A549 (cell line): Measurements from ENCODE around the gene SELENOO. TPM values are rescaled to one million over a fixed set of nuclear protein-coding genes. Genes with fewer than 3 reads are reported as not detected.

Experiments used
- ATAC-seq, 2 experiments: fragments of 200-7000 bp in 1 of 2; fragments of >200 bp in 1 of 2; cut with Nextera tagmentation in 1 of 2; cut with Tn5 transposase in 1 of 2; 3 replicates each; pipeline versions ENCODE4 v1.8.0 to v1.9.1; 2018 to 2020; ENCODE audit warnings: mild to moderate bottlenecking in 1 of 2, moderate library complexity in 1 of 2
- CTCF ChIA-PET: fragments of 300-600 bp; sonication (Branson Sonifier 250); formaldehyde crosslinking; extraction: SDS; loops from one replicate; lab custom pipeline; 2021; ENCODE audit warnings: antibody characterized with exemption, inconsistent platforms; lab: Yijun Ruan, JAX
- POLR2A ChIA-PET: fragments of 350-600 bp; formaldehyde crosslinking; extraction: SDS; loops from one replicate; lab custom pipeline; 2021; ENCODE audit warnings: antibody characterized with exemption, inconsistent platforms; lab: Yijun Ruan, JAX
- DNase-seq, 2 experiments: peaks; one replicate each; pipeline versions ENCODE4 v3.0.0 to v3.0.0-alpha.2; 2011 to 2016; ENCODE audit warnings: low read depth in 1 of 2, low spot score in 1 of 2
- FAIRE-seq: peaks from 2 replicates; lab custom pipeline; 2011; peaks lifted over from hg19 to GRCh38; lab: Jason Lieb, UNC
- H3K27ac ChIP-seq, 2 experiments: fragments of >200 bp; sonication (Bioruptor Twin); formaldehyde crosslinking; 3 replicates each; pipeline ENCODE4 v1.5.1; 2016 to 2017
- H3K4me1 ChIP-seq: fragments of >200 bp; sonication (Bioruptor Twin); formaldehyde crosslinking; 3 replicates; pipeline ENCODE4 v1.6.1; 2016
- H3K4me2 ChIP-seq: fragments of >200 bp; sonication (Bioruptor Twin); formaldehyde crosslinking; 3 replicates; pipeline ENCODE4 v1.6.1; 2016
- H3K4me3 ChIP-seq: fragments of >200 bp; sonication (Bioruptor Twin); formaldehyde crosslinking; 3 replicates; pipeline ENCODE4 v1.5.1; 2016
- H3K9me3 ChIP-seq: fragments of >200 bp; sonication (Bioruptor Twin); formaldehyde crosslinking; 3 replicates; pipeline ENCODE4 v1.6.1; 2016
- BHLHE40 ChIP-seq: IDR thresholded peaks from 2 replicates; pipeline ENCODE4 v1.6.1; 2012; ENCODE audit warnings: low read depth, low read length, inconsistent platforms
- CBX8 ChIP-seq: fragments of 200-600 bp; sonication (generic); IDR thresholded peaks from 2 replicates; pipeline ENCODE4 v1.6.1; 2016
- CEBPB ChIP-seq, 2 experiments: fragments of >200 bp in 1 of 2; sonication (Bioruptor Twin) in 1 of 2; formaldehyde crosslinking in 1 of 2; IDR thresholded peaks; 2 replicates each; pipeline ENCODE4 v1.6.1; 2012 to 2016
- EHF ChIP-seq: fragments of 250-450 bp; sonication (Bioruptor Pico); IDR thresholded peaks from 2 replicates; pipeline ENCODE4 v1.5.0; 2020; ENCODE audit warnings: mild to moderate bottlenecking
- FOXS1 ChIP-seq: fragments of 250-450 bp; sonication (Bioruptor Pico); IDR thresholded peaks from 2 replicates; pipeline ENCODE4 v1.5.0; 2020; ENCODE audit warnings: mild to moderate bottlenecking, moderate library complexity
- GATA3 ChIP-seq: IDR thresholded peaks from 2 replicates; pipeline ENCODE4 v1.6.1; 2012; ENCODE audit warnings: borderline replicate concordance
- HEYL ChIP-seq: fragments of 250-450 bp; sonication (Bioruptor Pico); IDR thresholded peaks from 2 replicates; pipeline ENCODE4 v1.8.0; 2021; ENCODE audit warnings: mild to moderate bottlenecking, moderate library complexity
- HOXB13 ChIP-seq: fragments of 250-450 bp; sonication (Bioruptor Pico); IDR thresholded peaks from 2 replicates; pipeline ENCODE4 v1.5.0; 2020; ENCODE audit warnings: low read depth, mild to moderate bottlenecking, moderate library complexity
- JUNB ChIP-seq: fragments of >200 bp; sonication (Bioruptor Twin); formaldehyde crosslinking; IDR thresholded peaks from 2 replicates; pipeline ENCODE4 v1.6.1; 2016
- KDM5A ChIP-seq: fragments of 200-600 bp; sonication (generic); IDR thresholded peaks from 2 replicates; pipeline ENCODE4 v1.6.1; 2016; ENCODE audit warnings: antibody characterized with exemption, mild to moderate bottlenecking
- MAFK ChIP-seq: fragments of 450-650 bp; IDR thresholded peaks from 2 replicates; pipeline ENCODE4 v1.6.1; 2014; ENCODE audit not compliant: partially characterized antibody
- POLR2AphosphoS2 ChIP-seq: conservative IDR thresholded peaks from 2 replicates; pipeline ENCODE4 v1.6.1; 2012; ENCODE audit warnings: low read length, improper control_type of control experiment, inconsistent platforms
- RNF2 ChIP-seq: fragments of 200-600 bp; sonication (generic); IDR thresholded peaks from 2 replicates; pipeline ENCODE4 v1.6.1; 2016; ENCODE audit warnings: low read depth, mild to moderate bottlenecking, antibody characterized with exemption, moderate library complexity, borderline replicate concordance
- TFCP2L1 ChIP-seq: fragments of 250-450 bp; sonication (Bioruptor Pico); IDR thresholded peaks from 2 replicates; pipeline ENCODE4 v1.5.0; 2021; ENCODE audit warnings: mild to moderate bottlenecking
- ZC3H11A ChIP-seq: fragments of 450-650 bp; IDR thresholded peaks from 2 replicates; pipeline ENCODE4 v1.6.1; 2014; ENCODE audit warnings: antibody characterized with exemption, mild to moderate bottlenecking
- ZFP36 ChIP-seq: fragments of 450-650 bp; IDR thresholded peaks from 2 replicates; pipeline ENCODE4 v1.6.1; 2014; ENCODE audit warnings: borderline replicate concordance; ENCODE audit not compliant: partially characterized antibody
- WGBS: methylation state at CpG from one replicate; pipeline ENCODE4 v1.1.6; 2017; ENCODE audit errors: missing lambda C conversion rate; 5-methylcytosine and 5-hydroxymethylcytosine counted together
- polyA plus RNA-seq, 4 experiments: library from polyadenylated mRNA; depleted of rRNA in 3 of 4; stranded (reverse); fragments of >200 nt; fragmentation: RNase III in 1 of 4; extraction: RNeasy Plus Mini Kit Qiagen cat#74134 plus additional on column Dnase treatment in 1 of 4; gene quantifications; 2 replicates in 3 of 4; 3 replicates in 1 of 4; pipeline ENCODE4 v1.2.3, GENCODE V29; 2011 to 2017
- TF ChIP-seq, protein P1 (sequence below): fragments of 150-350 bp; IDR thresholded peaks from 2 replicates; pipeline ENCODE4 v1.6.1; 2014; ENCODE audit warnings: low read depth, mild to moderate bottlenecking, low read length
- TF ChIP-seq, protein P2 (sequence below): IDR thresholded peaks from 2 replicates; pipeline ENCODE4 v1.6.1; 2012
- TF ChIP-seq, protein P3 (sequence below): fragments of 250-450 bp; sonication (Bioruptor Pico); IDR thresholded peaks from 2 replicates; pipeline ENCODE4 v1.5.0; 2020; ENCODE audit warnings: low read depth, mild to moderate bottlenecking, moderate library complexity
- TF ChIP-seq, protein P4 (sequence below): IDR thresholded peaks from 2 replicates; pipeline ENCODE4 v1.6.1; 2012; ENCODE audit warnings: low read depth, borderline replicate concordance

Gene SELENOO
- polyA plus RNA-seq, 2 of the 4 experiments (the other 2 are of a cell fraction) = 7.8 to 14.7 TPM

DNA sequence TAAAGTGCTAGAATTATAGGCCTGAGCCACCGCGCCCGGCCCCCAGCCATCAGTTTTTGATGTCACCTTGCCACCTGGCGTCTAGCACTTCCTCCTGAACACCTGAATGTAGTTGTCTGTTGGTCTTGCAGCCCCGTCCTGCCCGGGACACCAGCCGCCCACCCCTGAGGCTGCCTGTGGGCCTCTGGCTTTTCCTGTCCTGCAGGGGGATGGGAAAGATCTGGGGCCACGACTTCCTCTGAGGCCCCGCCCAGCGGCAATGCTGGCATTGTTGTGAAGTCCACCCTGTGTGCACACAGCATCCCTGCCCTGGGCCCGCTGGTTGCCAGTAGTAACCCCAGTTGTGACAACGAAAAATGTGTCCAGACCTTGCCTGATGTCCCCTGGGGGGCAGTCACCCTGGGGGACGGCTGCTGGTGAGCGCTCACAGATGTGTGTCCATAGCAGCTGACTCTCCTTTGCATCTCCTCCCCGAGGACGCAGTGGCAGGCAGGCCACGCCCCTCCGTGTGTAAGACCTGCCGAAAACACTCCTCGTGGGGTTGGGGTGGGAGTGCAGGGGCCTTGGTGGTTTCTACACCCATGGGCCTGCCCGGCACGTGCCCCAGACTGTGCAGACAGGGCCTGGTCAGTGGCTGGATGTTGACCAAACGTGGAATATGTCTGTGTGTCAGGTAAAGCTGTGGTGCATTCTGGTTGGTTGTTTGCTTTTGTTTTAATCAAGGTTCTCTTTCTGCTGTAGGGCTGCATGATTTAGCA, 6.8 kb downstream of the SELENOO start:
- ChIA-PET POLR2A (no interaction called here), CTCF (interaction anchor here (0.6 to 4.6 kb wide), 5 partner anchors 17 to 60 kb away, joined by 3 to 32 read pairs (median 4); no protein-coding TSS in a partner anchor)
- TF ChIP-seq, protein P1, sequence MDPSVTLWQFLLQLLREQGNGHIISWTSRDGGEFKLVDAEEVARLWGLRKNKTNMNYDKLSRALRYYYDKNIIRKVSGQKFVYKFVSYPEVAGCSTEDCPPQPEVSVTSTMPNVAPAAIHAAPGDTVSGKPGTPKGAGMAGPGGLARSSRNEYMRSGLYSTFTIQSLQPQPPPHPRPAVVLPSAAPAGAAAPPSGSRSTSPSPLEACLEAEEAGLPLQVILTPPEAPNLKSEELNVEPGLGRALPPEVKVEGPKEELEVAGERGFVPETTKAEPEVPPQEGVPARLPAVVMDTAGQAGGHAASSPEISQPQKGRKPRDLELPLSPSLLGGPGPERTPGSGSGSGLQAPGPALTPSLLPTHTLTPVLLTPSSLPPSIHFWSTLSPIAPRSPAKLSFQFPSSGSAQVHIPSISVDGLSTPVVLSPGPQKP = no peak
- ATAC-seq (no peak), FAIRE-seq (no peak), DNase-seq (no peak)
- H3K27ac ChIP-seq = no peak overlapping the region
- peaks cover 10% of the 10 kb centered on the region; the same call in 2 of the 3 replicates for H3K9me3 ChIP-seq
- WGBS = 92% methylated on average over 7 of the region's 23 CpGs
- H3K4me3 ChIP-seq = no peak overlapping the region
- no peak overlapping the region for H3K4me2 ChIP-seq
- no peaks in the 10 kb centered on the region for H3K4me1 ChIP-seq

DNA sequence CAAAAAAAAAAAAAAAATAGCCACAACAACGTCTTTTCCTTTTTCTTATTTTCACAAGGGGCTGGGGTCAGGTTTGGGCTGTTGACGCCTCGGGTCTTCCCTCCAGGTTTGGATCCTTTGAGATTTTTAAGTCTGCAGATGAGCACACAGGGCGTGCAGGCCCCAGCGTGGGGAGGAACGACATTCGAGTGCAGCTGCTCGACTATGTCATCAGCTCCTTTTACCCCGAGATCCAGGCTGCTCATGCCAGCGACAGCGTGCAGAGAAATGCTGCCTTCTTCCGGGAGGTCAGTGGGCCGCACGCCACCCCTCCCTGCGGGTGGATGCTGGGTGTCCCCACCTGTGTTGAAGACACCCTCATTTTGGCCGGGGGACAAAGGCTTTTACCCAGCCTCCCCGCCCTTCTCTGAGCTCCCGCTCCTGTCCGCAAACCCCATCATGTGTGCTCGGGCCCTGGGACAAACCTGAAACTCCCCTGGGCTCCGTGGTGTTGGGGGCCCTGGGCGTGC, 7.7 kb downstream of the SELENOO start:
- no peak overlapping the region for H3K27ac ChIP-seq
- FAIRE-seq (no peak), ATAC-seq (no peak), DNase-seq (no peak)
- ChIA-PET CTCF (interaction anchor here (0.8 to 4.6 kb wide), 5 partner anchors 19 to 65 kb away, joined by 3 to 32 read pairs (median 4); no protein-coding TSS in a partner anchor), POLR2A (interaction anchor here (0.7 kb wide), 1 partner anchor 59 kb away, joined by 5 read pairs; no protein-coding TSS in a partner anchor)
- H3K4me3 ChIP-seq = no peak overlapping the region
- no peaks in the 10 kb centered on the region for H3K4me1 ChIP-seq
- 90% methylated on average over 16 of the region's 22 CpGs for WGBS
- no peak for TF ChIP-seq CEBPB (IDR thresholded peaks at IDR 0.05)
- TF ChIP-seq GATA3 = no peak
- TF ChIP-seq HOXB13 (CRISPR knock-in tag) = no peak
- no peak for TF ChIP-seq POLR2AphosphoS2
- no peak for TF ChIP-seq CBX8
- TF ChIP-seq TFCP2L1 = no peak
- no peak for TF ChIP-seq RNF2
- no peak for TF ChIP-seq HEYL (CRISPR knock-in tag)
- peaks cover under 1% of the 10 kb centered on the region; the same call in 1 of the 3 replicates for H3K9me3 ChIP-seq
- no peak overlapping the region for H3K4me2 ChIP-seq

DNA sequence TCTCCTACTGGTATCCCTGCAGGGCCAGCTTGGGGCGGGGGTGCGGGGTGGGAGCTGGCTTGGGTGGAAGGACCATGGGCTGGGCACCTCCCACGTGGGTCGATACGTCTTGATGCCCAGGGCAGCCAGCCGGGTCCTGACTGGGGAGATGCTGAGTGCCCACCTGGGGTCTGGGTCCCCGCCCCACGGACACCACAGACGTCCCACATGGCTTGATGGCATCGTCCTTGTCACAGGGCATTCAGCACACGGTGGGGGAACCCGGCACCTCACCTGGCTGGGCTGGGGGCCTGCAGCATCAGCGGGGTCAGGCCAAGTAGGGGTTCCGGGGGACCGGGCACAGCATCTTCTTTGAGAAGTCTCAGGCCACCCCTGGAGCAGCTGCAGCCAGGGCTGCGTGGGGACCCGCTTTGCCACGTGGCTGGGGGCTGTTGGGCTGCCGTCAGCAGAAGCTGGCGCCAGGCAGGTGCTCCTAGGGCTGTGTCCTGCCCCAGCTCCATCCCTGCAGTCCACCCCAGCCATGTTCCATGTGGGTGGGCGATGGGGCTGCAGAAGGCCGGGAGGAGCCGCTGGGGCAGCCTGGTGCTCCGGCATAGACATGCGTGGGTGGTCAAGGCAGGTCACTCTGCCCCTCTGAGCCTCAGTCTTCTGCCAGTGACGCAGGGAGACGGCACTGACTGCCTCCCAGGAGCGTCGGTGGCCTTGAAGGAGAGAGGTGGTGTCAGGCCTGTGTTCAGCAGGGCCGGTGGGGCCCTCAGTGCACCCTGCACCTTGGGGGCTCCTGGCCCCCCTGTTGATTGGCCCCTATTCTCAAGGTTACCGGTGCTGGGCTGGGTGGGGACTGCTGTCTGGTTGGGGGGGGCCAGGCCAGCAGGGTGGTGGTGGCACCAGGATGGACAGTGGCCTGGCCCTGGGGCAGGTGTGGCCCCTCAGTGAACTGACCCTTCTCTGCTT, 8.4 kb downstream of the SELENOO start:
- ChIA-PET POLR2A (interaction anchor here (0.7 kb wide), 1 partner anchor 60 kb away, joined by 5 read pairs; no protein-coding TSS in a partner anchor), CTCF (interaction anchor here (0.8 to 4.6 kb wide), 5 partner anchors 18 to 66 kb away, joined by 3 to 32 read pairs (median 4); no protein-coding TSS in a partner anchor)
- Histone ChIP-seq H3K4me2 (no peak overlapping the region), H3K27ac (no peak overlapping the region), H3K9me3 (no peaks in the 10 kb centered on the region), H3K4me1 (no peaks in the 10 kb centered on the region), H3K4me3 (no peak overlapping the region)
- ATAC-seq (peak; percentile 6 to 42; a peak in 5 of 6 replicates), FAIRE-seq (no peak), DNase-seq (no peak)
- TF ChIP-seq, protein P1 = no peak
- TF ChIP-seq JUNB (no peak), KDM5A (no peak), ZFP36 (no peak), ZC3H11A (no peak), MAFK (no peak), EHF (CRISPR knock-in tag) (no peak), CEBPB (IDR thresholded peaks at IDR 0.05) (no peak), FOXS1 (CRISPR knock-in tag) (no peak), BHLHE40 (no peak)
- TF ChIP-seq, protein P2, sequence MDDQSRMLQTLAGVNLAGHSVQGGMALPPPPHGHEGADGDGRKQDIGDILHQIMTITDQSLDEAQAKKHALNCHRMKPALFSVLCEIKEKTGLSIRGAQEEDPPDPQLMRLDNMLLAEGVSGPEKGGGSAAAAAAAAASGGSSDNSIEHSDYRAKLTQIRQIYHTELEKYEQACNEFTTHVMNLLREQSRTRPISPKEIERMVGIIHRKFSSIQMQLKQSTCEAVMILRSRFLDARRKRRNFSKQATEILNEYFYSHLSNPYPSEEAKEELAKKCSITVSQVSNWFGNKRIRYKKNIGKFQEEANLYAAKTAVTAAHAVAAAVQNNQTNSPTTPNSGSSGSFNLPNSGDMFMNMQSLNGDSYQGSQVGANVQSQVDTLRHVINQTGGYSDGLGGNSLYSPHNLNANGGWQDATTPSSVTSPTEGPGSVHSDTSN = no peak
- TF ChIP-seq, protein P3, sequence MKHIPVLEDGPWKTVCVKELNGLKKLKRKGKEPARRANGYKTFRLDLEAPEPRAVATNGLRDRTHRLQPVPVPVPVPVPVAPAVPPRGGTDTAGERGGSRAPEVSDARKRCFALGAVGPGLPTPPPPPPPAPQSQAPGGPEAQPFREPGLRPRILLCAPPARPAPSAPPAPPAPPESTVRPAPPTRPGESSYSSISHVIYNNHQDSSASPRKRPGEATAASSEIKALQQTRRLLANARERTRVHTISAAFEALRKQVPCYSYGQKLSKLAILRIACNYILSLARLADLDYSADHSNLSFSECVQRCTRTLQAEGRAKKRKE = no peak
- TF ChIP-seq, protein P4, sequence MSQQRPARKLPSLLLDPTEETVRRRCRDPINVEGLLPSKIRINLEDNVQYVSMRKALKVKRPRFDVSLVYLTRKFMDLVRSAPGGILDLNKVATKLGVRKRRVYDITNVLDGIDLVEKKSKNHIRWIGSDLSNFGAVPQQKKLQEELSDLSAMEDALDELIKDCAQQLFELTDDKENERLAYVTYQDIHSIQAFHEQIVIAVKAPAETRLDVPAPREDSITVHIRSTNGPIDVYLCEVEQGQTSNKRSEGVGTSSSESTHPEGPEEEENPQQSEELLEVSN = no peak
- WGBS = 64% methylated on average over 10 of the region's 31 CpGs
